Erythroblast (primary cell): ENCODE data around the gene MYBPH.

ENCODE experiments used
- DNase-seq, 2 experiments: peaks; one replicate each; lab custom pipeline; 2025; lab: John Stamatoyannopoulos, UW
- GATA1 ChIP-seq: IDR thresholded peaks from 2 replicates; pipeline ENCODE4 v1.6.1; 2011; ENCODE audit warnings: low read depth, mild to moderate bottlenecking, control low read depth, low read length, moderate library complexity
- POLR2A ChIP-seq: IDR thresholded peaks from 2 replicates; pipeline ENCODE4 v1.6.1; 2011; ENCODE audit warnings: mild to moderate bottlenecking, low read length

Gene MYBPH

DNA sequence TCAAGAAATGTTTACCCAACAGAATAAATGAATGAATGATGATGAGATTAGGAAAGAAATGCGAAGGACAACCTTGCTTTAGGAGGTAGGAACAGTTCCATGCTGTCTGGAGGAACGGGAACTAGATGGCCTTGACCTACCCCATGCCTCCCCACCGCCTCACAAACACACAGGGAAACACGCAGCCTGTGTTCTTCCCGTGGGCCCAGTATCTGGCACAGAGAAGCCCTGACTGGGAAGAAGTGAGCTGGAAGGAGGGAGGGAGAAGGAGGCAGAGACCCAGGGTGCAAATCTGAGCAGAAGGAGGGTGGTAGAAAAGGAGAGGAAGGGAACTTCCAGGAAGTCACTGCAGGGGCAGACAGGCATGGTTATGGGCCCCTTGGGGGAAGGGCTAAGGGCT lies 51.6 kb downstream of the MYBPH start:
- DNase-seq, result no peak
- TF ChIP-seq GATA1 (no peak), POLR2A (no peak)

DNA sequence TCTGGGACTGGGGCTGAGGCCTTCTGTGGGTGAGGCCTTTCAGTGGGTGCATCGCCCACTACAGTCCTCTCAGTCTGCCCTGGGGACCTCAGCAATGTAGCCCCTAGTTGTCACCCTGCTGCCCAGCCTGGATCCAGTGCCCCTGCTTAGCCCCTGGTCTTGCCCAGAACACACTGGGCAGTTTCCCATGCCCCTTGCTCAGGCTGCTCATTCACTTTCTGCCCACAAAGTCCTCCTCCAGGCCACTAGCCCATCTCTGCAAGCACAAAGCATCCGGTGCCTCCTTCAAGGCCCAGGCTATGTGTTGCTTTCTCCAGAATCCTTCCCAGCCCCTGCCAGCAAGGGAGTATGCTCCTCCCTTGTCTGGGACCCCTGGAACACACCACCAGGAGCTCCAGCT lies 53.5 kb downstream of the MYBPH start:
- DNase-seq, result no peak
- TF ChIP-seq GATA1 (no peak), POLR2A (no peak)

DNA sequence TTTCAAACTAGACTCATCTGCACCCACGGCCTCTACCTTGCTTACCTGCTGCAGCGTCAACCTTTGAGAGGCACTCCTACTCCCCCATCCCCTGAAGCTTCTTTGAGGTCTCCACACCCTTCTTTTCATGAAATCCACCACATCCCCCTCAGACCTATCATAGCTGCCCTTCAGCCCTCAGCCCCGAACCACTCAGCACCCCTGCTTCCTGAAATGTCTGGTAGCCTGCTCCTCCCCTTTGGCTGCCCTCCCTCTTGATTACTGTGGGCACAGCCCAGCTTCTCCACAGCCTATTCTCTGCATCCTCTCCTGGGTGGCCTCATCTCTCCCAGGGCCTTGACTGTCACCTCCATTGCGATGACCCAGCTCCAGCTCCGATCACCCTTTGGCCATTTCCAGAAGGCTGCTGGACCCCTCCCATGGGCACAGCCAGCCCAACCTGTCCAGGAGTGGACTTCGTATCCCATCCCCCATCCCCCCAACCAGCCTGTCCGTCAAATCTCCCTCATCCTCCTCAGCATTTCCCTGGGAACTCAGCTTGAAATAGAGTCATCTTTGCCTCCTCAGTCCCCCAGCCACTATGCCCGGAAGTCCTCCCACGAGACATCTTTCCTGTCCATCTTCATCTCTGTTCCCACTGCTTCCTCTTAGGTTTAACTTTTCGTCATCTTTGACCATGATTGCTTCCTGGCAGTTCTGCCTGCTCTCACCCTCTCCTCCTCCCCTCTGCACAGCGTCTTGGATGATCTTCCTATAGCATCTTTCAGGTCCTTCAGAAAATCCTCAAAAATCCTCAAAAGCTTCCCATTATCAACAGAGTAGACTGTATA lies 54.2 kb downstream of the MYBPH start:
- DNase-seq, result no peak
- no peak for TF ChIP-seq POLR2A
- TF ChIP-seq GATA1, result no peak

GRCh38 chr1:203120325-203121153 lies 55.1 kb downstream of the MYBPH start:
- DNase-seq, result no peak
- TF ChIP-seq POLR2A (no peak), GATA1 (no peak)
